MG63 (cell line): ENCODE results near the gene ARHGEF40. TPM values are rescaled to one million over a fixed set of nuclear protein-coding genes. Genes with fewer than 3 reads are reported as not detected.

ENCODE experiments used
- DNase-seq: peaks from one replicate; pipeline ENCODE4 v3.0.0-alpha.2; 2020
- H3K27me3 ChIP-seq: fragments of 250-450 bp; sonication (Bioruptor Pico); 2 replicates; pipeline ENCODE4 v1.5.1; 2020; ENCODE audit warnings: mild to moderate bottlenecking, moderate library complexity
- H3K36me3 ChIP-seq: fragments of 250-450 bp; sonication (Bioruptor Pico); 2 replicates; pipeline ENCODE4 v1.5.1; 2020; ENCODE audit warnings: mild to moderate bottlenecking, moderate library complexity
- H3K4me3 ChIP-seq: fragments of 250-450 bp; sonication (Bioruptor Pico); 2 replicates; pipeline ENCODE4 v1.5.1; 2020; ENCODE audit warnings: mild to moderate bottlenecking, moderate library complexity
- H3K9me3 ChIP-seq: fragments of 250-450 bp; sonication (Bioruptor Pico); 2 replicates; pipeline ENCODE4 v1.5.1; 2020; ENCODE audit warnings: mild to moderate bottlenecking, moderate library complexity
- total RNA-seq: library from RNA; depleted of rRNA; stranded (reverse); fragments of >200 nt; shearing (Covaris generic); gene quantifications from 2 replicates; pipeline ENCODE4 v1.2.3, GENCODE V29; 2014; ENCODE audit warnings: low replicate concordance

Gene ARHGEF40
- total RNA-seq, 1 experiment from 2014 or later: 10.0 TPM

DNA sequence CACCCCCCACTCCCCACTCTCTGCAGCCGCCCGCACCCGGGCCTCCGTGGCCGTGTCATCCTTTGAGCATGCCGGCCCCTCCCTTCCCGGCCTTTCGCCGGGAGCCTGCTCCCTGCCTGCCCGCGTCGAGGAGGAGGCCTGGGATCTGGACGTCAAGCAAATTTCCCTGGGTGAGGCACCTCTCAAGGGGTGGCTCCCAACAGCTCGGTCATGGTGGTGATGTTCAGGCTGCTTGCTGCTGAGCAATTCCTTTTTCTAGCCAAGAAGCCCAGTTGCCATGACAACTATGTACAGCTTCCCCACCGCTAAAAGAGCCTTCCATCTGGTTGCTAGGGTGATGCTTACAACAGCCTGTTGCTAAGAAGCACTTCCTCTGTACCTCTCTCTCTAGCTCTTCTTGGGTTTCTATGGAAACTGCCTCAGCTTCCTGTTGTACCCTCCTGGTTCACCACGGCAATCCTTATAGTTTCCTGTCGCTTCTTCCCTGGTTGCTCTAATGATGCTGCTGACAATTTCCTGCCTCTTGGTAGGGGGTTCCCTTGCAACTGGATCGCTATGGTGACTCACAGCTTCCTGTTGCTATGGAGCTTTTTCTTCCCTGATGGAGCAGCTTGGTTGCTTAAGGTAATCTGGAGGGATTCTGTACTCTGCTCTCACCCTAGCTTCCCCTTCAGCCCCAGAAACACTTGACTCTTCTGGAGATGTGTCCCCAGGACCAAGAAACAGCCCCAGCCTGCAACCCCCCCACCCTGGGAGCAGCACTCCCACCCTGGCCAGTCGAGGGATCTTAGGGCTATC, 17.4 kb downstream of the ARHGEF40 start:
- no peaks in the 10 kb centered on the region for H3K36me3 ChIP-seq
- DNase-seq: no peak
- no peaks in the 10 kb centered on the region for H3K27me3 ChIP-seq
- H3K4me3 ChIP-seq: no peak overlapping the region
- H3K9me3 ChIP-seq: no peaks in the 10 kb centered on the region

- Histone ChIP-seq H3K4me3 (no peak overlapping the region), H3K36me3 (no peaks in the 10 kb centered on the region), H3K27me3 (no peaks in the 10 kb centered on the region), H3K9me3 (no peaks in the 10 kb centered on the region)
- no peak for DNase-seq
Measured at GRCh38 chr14:21088687-21089086, 18.6 kb downstream of the ARHGEF40 start.

DNA sequence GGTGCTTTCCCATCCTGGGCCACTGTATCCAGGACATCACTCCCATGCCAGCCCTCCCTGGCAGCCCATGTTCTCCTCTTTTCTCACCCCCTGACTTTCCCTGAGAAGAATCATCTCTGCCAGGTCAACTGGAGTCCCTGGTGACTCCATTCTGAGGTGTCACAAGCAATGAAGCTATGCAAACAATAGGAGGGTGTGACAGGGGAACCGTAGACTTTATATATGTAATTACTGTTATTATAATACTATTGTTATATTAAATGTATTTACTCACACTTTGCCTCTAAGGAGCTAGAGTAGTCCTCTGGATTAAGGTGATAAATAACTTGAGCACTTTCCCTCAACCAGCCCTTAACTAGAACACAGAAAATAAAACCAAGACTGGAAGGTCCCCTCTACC, 19.2 kb downstream of the ARHGEF40 start:
- Histone ChIP-seq H3K9me3 (no peaks in the 10 kb centered on the region), H3K36me3 (no peaks in the 10 kb centered on the region), H3K4me3 (no peak overlapping the region), H3K27me3 (no peaks in the 10 kb centered on the region)
- DNase-seq: no peak

DNA sequence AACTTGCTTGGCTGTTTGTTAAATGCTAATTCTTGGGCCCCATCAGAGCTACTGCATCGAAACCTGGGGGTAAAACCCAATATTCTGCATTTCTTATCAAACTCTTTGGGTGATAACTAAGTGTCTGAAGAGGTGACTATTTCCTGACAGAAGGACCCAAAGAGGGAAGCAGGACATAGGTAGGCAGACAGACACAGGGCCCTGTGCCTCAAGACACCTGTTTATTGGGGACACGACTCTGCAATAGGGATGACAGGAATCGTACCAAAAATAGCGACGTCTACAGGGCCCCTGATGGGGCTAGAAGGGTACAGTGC, 19.7 kb downstream of the ARHGEF40 start:
- H3K4me3 ChIP-seq: no peak overlapping the region
- no peaks in the 10 kb centered on the region for H3K36me3 ChIP-seq
- H3K9me3 ChIP-seq: no peaks in the 10 kb centered on the region
- no peaks in the 10 kb centered on the region for H3K27me3 ChIP-seq
- no peak for DNase-seq

GRCh38 chr14:21090194-21090939, 20.3 kb downstream of the ARHGEF40 start:
- Histone ChIP-seq H3K4me3 (no peak overlapping the region), H3K27me3 (no peaks in the 10 kb centered on the region), H3K9me3 (no peaks in the 10 kb centered on the region), H3K36me3 (no peaks in the 10 kb centered on the region)
- no peak for DNase-seq

DNA sequence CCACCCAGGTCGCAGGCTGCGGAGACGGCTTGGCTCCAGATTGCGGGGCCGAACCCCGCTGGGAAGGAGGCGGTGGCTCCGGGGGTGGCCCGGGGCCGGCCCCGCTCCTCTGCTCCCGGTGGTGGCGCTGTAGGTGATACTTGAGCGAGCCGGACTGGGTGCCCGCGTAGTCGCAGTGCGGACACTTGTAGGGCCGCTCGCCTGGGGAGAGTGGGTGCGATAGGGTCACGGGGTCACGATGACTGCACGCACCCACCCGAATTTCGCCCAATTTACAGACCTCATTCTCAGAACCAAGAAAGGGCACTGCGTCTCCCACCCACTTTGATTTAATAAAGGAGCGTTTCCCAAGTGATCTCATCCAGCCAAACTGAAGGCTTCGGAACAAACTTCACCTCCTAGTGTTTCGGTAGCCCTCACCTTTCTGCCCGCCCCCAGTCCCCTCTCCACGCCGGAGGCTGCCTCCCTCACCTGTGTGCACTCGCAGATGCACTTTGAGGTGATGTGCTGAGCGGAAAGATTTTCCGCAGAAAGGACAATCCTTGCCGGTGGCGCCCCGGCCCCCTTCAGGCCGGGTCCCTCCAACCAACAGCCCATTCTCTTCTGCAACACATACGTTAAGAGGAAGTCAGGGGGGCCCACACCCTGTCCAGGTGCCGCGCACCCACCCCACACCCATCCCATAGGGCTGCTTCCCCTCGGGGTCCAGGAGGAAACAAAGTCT, 21.0 kb downstream of the ARHGEF40 start:
- no peaks in the 10 kb centered on the region for H3K9me3 ChIP-seq
- no peak overlapping the region for H3K4me3 ChIP-seq
- H3K36me3 ChIP-seq: no peaks in the 10 kb centered on the region
- no peak for DNase-seq
- no peaks in the 10 kb centered on the region for H3K27me3 ChIP-seq

DNA sequence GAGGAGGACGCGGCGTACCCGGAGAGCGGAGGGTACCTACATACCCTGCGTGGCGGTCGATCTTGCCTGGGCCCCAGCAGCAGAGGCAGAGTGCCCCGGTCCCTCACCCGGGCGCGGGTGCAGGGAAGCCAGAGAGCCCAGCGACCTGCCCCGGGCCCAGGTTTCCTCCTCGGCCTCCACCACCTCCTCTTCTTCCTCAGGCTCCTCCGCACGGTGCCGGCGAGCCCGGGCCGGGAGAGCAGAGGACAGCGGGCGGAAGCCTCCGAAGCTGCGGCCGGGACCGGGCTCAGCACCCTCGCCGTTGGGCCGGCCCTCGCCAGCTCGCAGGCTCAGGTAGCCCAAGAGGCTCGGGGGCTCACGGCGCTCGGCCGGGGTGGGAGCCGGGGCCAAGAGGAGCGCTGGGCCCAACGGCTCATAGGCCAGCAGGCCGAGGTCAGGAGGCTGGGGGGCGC, 21.7 kb downstream of the ARHGEF40 start:
- DNase-seq: no peak
- H3K4me3 ChIP-seq: no peak overlapping the region
- H3K9me3 ChIP-seq: no peaks in the 10 kb centered on the region
- no peaks in the 10 kb centered on the region for H3K27me3 ChIP-seq
- H3K36me3 ChIP-seq: no peaks in the 10 kb centered on the region

- H3K36me3 ChIP-seq: no peaks in the 10 kb centered on the region
Measured at GRCh38 chr14:21092273-21093011, 22.3 kb downstream of the ARHGEF40 start.

DNA sequence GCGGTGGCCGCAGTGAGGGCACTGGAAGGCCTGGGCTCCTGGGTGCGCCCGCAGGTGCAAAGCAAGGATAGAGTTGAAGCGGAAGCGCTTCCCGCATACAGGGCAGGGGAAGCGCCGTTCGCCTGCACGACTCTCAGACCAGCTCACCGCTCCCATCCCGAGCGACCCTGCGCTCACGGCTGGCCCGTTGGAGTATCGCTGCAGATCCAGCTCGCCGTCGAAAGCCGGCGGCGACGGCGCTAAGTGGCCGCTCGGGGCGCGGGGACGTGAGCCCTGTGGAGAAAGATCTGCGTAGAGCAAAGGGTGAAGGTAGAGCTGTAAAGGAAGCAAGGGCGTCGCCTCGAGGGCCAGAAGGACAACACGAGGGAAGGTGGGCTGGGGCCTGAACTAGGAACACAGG, 22.9 kb downstream of the ARHGEF40 start:
- DNase-seq: no peak
- Histone ChIP-seq H3K4me3 (no peak overlapping the region), H3K36me3 (no peaks in the 10 kb centered on the region), H3K9me3 (no peaks in the 10 kb centered on the region), H3K27me3 (no peaks in the 10 kb centered on the region)

More at GRCh38 chr14:21092273-21093011, 22.3 kb downstream of the ARHGEF40 start:
- Histone ChIP-seq H3K27me3 (no peaks in the 10 kb centered on the region), H3K9me3 (no peaks in the 10 kb centered on the region), H3K4me3 (no peak overlapping the region)
- peak; percentile 49 for DNase-seq

DNA sequence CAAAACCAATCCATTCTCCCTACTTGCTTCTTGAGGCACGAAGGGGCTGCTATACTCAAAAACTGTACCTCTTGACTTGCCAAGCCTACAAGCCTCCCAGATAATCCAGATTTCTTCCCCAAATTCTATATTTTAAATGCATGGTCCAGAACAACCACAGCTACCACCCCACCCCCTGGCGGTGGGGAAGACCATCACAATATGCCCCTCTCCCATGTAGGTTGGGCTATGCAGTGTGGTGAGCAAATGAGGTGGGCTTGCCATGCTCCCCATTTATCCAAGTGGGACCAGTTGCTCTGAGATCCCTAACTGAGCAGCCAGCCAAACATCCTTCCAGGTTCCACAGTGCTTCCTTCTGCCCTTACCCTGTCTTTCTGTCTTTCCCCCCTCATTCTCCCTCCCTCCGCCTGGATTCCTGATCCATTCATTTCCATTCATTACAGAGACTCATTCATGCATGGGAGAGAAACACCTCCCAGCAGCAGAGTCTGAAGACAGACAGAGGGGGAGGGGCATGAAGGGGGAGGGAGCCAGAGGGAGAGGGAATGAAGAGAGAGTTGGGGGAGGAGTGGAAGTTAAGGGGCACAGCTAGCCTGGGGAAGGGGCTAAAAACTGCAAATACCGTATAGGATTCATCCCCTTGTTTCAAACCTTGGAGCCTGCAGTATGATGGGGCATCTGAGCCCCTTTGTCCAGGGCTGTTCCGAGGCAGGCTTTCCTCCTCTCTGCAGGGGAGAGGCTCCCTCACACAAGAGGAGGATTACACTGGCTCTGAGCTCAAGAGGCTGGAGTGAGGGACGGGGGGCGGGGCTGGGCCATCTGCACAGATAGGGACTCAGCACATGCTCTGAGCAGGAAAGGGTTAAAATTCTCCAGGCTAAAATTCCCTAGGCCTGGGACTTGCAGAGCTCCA, 23.9 kb downstream of the ARHGEF40 start:
- no peak overlapping the region for H3K4me3 ChIP-seq
- no peak for DNase-seq
- H3K36me3 ChIP-seq: no peaks in the 10 kb centered on the region
- H3K9me3 ChIP-seq: no peaks in the 10 kb centered on the region
- no peaks in the 10 kb centered on the region for H3K27me3 ChIP-seq

DNA sequence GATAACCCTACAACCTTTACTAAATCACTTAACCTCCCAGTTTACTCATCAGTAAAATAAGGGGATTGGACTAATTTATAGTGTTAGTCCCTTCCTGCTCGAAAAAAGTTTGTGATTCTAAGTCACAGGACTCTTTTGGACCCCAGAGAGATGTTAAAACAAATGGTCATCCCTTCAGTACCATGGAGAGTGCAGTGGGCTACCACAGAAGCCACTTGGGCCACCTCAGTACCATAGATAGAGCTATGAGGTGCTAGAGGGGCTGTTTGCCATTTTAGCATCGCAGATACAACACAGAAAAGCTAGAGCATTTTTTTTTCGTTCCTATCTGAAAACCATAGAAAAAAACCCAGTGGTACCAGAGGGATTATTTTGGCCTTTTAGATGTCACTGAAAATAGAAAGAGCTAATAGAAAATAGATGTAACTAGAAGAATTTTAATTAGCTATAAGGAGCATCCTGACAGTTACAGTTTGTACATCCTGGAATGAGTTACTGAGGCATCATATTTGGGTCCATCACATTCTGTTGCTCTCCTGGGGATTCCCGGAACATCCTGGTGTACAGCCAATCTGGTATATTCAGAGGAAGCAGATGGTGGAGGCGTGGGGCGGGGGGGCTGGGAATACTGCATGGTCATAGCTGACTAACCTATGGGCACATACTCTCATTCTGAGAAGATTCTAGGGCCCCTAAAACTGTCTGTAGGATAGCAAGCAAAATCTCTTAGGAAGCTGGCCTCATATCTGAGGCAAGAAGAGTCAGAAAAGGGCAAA, 25.5 kb downstream of the ARHGEF40 start:
- no peaks in the 10 kb centered on the region for H3K36me3 ChIP-seq
- no peaks in the 10 kb centered on the region for H3K27me3 ChIP-seq
- H3K4me3 ChIP-seq: no peak overlapping the region
- no peaks in the 10 kb centered on the region for H3K9me3 ChIP-seq
- no peak for DNase-seq

DNA sequence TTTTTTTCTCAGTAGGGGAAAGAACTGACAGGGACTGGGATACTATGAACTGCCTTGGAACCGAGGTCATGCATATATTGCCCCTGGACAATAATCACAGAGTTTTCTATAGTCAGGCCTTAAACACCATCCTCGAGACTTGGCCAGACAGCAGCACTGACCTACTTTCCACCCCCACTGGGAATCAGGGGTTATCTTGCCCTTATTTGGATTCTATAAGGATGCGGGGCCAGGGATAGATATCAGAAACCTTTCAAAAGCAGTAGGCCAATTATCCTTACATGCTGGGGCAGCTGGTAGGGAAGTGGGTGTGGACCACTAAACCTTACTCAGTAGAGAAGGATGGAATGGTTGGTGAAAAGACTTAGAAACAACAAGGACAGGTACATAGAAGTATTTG, 26.3 kb downstream of the ARHGEF40 start:
- H3K9me3 ChIP-seq: no peaks in the 10 kb centered on the region
- DNase-seq: no peak
- H3K27me3 ChIP-seq: no peaks in the 10 kb centered on the region
- H3K36me3 ChIP-seq: no peaks in the 10 kb centered on the region
- no peak overlapping the region for H3K4me3 ChIP-seq

- Histone ChIP-seq H3K27me3 (no peaks in the 10 kb centered on the region), H3K9me3 (no peaks in the 10 kb centered on the region), H3K4me3 (no peak overlapping the region), H3K36me3 (no peaks in the 10 kb centered on the region)
- DNase-seq: no peak
Measured at GRCh38 chr14:21096978-21097635, 27.0 kb downstream of the ARHGEF40 start.

DNA sequence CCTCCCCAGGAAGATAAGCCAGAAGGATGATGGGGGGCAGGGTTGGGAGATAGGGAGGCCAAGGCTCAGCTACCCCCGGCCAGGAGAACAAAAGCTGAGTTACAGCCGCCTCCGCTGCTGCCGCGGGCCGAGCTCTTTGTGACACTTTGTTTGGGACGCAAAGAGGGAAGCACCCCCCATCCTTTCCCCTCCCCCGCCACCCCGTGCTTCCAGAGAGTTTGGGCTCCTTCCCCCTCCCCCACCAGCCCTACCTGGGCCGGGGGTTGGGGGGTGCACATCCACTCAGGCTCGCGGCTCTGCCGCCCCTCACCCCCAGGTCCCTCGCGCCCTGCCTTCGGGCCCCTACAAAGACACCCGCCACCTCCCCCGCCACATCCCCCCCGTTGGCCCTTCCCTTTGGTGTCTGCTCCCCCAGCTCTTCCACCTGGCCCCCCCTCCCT, 27.6 kb downstream of the ARHGEF40 start:
- Histone ChIP-seq H3K4me3 (no peak overlapping the region), H3K9me3 (no peaks in the 10 kb centered on the region), H3K27me3 (no peaks in the 10 kb centered on the region), H3K36me3 (no peaks in the 10 kb centered on the region)
- no peak for DNase-seq
